ENCODE measurements around the gene PDE1C.

The PDE1C gene

GRCh38 chr7:31783221-31783620 lies 287.0 kb downstream of the PDE1C start:
- no peaks in the 10 kb centered on the region for H3K4me1 ChIP-seq (ENCODE audit: control insufficient read depth, insufficient read depth, low read length)
- no peak overlapping the region for H3K4me3 ChIP-seq (ENCODE audit: low read depth, low read length)
- peaks cover 31% of the 10 kb centered on the region for H3K27me3 ChIP-seq (ENCODE audit: control insufficient read depth, insufficient read depth, low read length)
- no peaks in the 10 kb centered on the region for H3K9me3 ChIP-seq (ENCODE audit: control insufficient read depth, insufficient read depth, low read length)
- H3K9ac ChIP-seq (ENCODE audit: low read depth, low read length): no peak overlapping the region
- H3K36me3 ChIP-seq (ENCODE audit: control insufficient read depth, insufficient read depth, low read length): no peaks in the 10 kb centered on the region

- H3K27me3 ChIP-seq (ENCODE audit: control insufficient read depth, insufficient read depth, low read length): peaks cover 38% of the 10 kb centered on the region
- no peaks in the 10 kb centered on the region for H3K4me1 ChIP-seq (ENCODE audit: control insufficient read depth, insufficient read depth, low read length)
- H3K9ac ChIP-seq (ENCODE audit: low read depth, low read length): no peak overlapping the region
- H3K4me3 ChIP-seq (ENCODE audit: low read depth, low read length): no peak overlapping the region
- H3K9me3 ChIP-seq (ENCODE audit: control insufficient read depth, insufficient read depth, low read length): no peaks in the 10 kb centered on the region
- no peaks in the 10 kb centered on the region for H3K36me3 ChIP-seq (ENCODE audit: control insufficient read depth, insufficient read depth, low read length)
Observed at GRCh38 chr7:31782411-31782991, 287.7 kb downstream of the PDE1C start.

- Histone ChIP-seq H3K4me3 (ENCODE audit: low read depth, low read length) (no peak overlapping the region), H3K9me3 (ENCODE audit: control insufficient read depth, insufficient read depth, low read length) (no peaks in the 10 kb centered on the region), H3K4me1 (ENCODE audit: control insufficient read depth, insufficient read depth, low read length) (no peaks in the 10 kb centered on the region), H3K27me3 (ENCODE audit: control insufficient read depth, insufficient read depth, low read length) (peaks cover 71% of the 10 kb centered on the region), H3K36me3 (ENCODE audit: control insufficient read depth, insufficient read depth, low read length) (no peaks in the 10 kb centered on the region), H3K9ac (ENCODE audit: low read depth, low read length) (no peak overlapping the region)
Observed at GRCh38 chr7:31778296-31778695, 291.9 kb downstream of the PDE1C start.

DNA sequence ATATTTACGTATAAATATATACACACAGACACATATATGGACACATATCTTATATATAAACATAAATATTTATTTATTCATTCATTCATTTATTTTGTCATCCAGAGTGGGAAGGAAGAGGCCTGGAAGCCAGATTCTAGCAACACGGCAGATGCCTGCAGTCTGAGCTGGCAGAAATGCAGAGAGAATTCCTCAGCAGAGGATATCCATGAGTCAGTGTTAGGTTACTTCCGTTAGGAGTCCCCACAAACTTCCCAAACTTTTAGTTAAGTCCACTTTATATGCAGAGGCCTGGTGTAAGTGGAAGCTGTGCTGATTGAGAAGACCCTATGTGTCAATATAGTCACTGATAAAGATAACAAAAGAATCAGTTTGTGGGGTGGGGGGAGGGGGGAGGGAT lies 293.6 kb downstream of the PDE1C start:
- no peak overlapping the region for H3K9ac ChIP-seq (ENCODE audit: low read depth, low read length)
- H3K36me3 ChIP-seq (ENCODE audit: control insufficient read depth, insufficient read depth, low read length): no peaks in the 10 kb centered on the region
- H3K9me3 ChIP-seq (ENCODE audit: control insufficient read depth, insufficient read depth, low read length): no peaks in the 10 kb centered on the region
- no peak overlapping the region for H3K4me3 ChIP-seq (ENCODE audit: low read depth, low read length)
- peaks cover 86% of the 10 kb centered on the region for H3K27me3 ChIP-seq (ENCODE audit: control insufficient read depth, insufficient read depth, low read length)
- no peaks in the 10 kb centered on the region for H3K4me1 ChIP-seq (ENCODE audit: control insufficient read depth, insufficient read depth, low read length)

- no peaks in the 10 kb centered on the region for H3K9me3 ChIP-seq (ENCODE audit: control insufficient read depth, insufficient read depth, low read length)
- H3K4me3 ChIP-seq (ENCODE audit: low read depth, low read length): no peak overlapping the region
- no peak overlapping the region for H3K9ac ChIP-seq (ENCODE audit: low read depth, low read length)
- H3K4me1 ChIP-seq (ENCODE audit: control insufficient read depth, insufficient read depth, low read length): no peaks in the 10 kb centered on the region
- H3K27me3 ChIP-seq (ENCODE audit: control insufficient read depth, insufficient read depth, low read length): peaks cover 90% of the 10 kb centered on the region
- no peaks in the 10 kb centered on the region for H3K36me3 ChIP-seq (ENCODE audit: control insufficient read depth, insufficient read depth, low read length)
Observed at GRCh38 chr7:31775556-31775955, 294.7 kb downstream of the PDE1C start.

GRCh38 chr7:31772211-31772610 lies 298.0 kb downstream of the PDE1C start:
- peaks cover 88% of the 10 kb centered on the region for H3K27me3 ChIP-seq (ENCODE audit: control insufficient read depth, insufficient read depth, low read length)

DNA sequence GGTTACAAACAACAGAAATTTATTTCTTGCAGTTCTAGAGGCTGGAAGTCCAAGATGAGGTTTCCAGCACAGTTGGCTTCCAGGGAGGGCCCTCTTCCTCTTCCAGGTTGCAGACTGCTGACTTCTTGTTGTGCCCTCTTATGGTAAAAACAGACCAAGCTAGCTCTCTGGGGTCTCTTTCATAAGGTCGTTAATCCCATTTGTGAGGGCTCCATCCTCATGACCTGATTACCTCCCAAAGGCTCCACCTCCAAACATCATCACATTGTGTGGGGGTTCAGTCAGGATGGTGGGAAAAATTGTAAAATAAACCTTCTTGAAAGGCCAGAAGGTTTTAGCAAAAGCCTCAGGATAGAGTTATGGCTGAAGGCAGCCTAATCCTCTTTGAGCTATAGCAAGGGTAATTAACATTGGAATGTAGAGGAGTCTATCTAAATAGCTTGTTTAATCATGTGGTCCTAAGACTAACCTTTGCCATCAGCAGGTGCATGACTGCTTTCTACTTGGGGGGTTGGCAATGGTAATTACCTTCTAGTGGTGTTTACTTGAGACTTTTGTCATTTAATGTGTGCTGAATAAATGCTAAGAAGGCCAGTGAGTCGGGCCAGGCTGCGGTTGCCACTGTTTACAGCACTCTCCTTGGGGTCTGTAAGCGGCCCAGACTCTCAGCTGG lies 302.4 kb downstream of the PDE1C start:
- Histone ChIP-seq H3K4me1 (ENCODE audit: control insufficient read depth, insufficient read depth, low read length) (peaks cover 10% of the 10 kb centered on the region), H3K27me3 (ENCODE audit: control insufficient read depth, insufficient read depth, low read length) (peaks cover 95% of the 10 kb centered on the region), H3K9me3 (ENCODE audit: control insufficient read depth, insufficient read depth, low read length) (no peaks in the 10 kb centered on the region), H3K4me3 (ENCODE audit: low read depth, low read length) (no peak overlapping the region), H3K36me3 (ENCODE audit: control insufficient read depth, insufficient read depth, low read length) (no peaks in the 10 kb centered on the region), H3K9ac (ENCODE audit: low read depth, low read length) (no peak overlapping the region)

More at GRCh38 chr7:31772211-31772610, 298.0 kb downstream of the PDE1C start:
- H3K4me3 ChIP-seq (ENCODE audit: low read depth, low read length): no peak overlapping the region
- no peak overlapping the region for H3K9ac ChIP-seq (ENCODE audit: low read depth, low read length)
- no peaks in the 10 kb centered on the region for H3K9me3 ChIP-seq (ENCODE audit: control insufficient read depth, insufficient read depth, low read length)
- H3K4me1 ChIP-seq (ENCODE audit: control insufficient read depth, insufficient read depth, low read length): peaks cover 8% of the 10 kb centered on the region
- H3K36me3 ChIP-seq (ENCODE audit: control insufficient read depth, insufficient read depth, low read length): no peaks in the 10 kb centered on the region

DNA sequence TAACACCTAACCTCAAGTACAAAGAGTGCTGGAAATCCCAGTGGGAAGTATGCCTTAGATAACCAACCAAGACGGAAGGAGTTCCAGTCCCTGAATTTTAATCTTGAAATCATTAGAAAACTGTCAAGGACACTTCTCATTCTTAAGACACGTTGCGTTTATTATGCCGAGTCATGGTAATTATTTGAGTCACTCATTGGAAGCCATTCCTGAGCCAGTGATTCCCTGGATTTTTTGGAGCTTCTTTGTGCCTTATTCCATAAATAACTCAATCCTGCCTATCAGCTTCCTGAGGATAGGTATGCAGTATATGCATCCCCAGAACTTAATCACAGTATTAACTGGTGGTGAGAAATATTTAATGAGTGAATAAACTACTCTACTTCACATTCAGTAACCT lies 305.7 kb downstream of the PDE1C start:
- H3K9me3 ChIP-seq (ENCODE audit: control insufficient read depth, insufficient read depth, low read length): no peaks in the 10 kb centered on the region
- no peak overlapping the region for H3K4me3 ChIP-seq (ENCODE audit: low read depth, low read length)
- peaks cover 10% of the 10 kb centered on the region for H3K4me1 ChIP-seq (ENCODE audit: control insufficient read depth, insufficient read depth, low read length)
- H3K27me3 ChIP-seq (ENCODE audit: control insufficient read depth, insufficient read depth, low read length): peaks cover 95% of the 10 kb centered on the region
- H3K9ac ChIP-seq (ENCODE audit: low read depth, low read length): no peak overlapping the region
- no peaks in the 10 kb centered on the region for H3K36me3 ChIP-seq (ENCODE audit: control insufficient read depth, insufficient read depth, low read length)

- H3K9me3 ChIP-seq (ENCODE audit: control insufficient read depth, insufficient read depth, low read length): no peaks in the 10 kb centered on the region
- no peaks in the 10 kb centered on the region for H3K36me3 ChIP-seq (ENCODE audit: control insufficient read depth, insufficient read depth, low read length)
- no peak overlapping the region for H3K4me3 ChIP-seq (ENCODE audit: low read depth, low read length)
- H3K27me3 ChIP-seq (ENCODE audit: control insufficient read depth, insufficient read depth, low read length): peaks cover 95% of the 10 kb centered on the region
- H3K4me1 ChIP-seq (ENCODE audit: control insufficient read depth, insufficient read depth, low read length): peaks cover 10% of the 10 kb centered on the region
- no peak overlapping the region for H3K9ac ChIP-seq (ENCODE audit: low read depth, low read length)
Observed at GRCh38 chr7:31763548-31763947, 306.7 kb downstream of the PDE1C start.

GRCh38 chr7:31761646-31762045 lies 308.6 kb downstream of the PDE1C start:
- Histone ChIP-seq H3K9me3 (ENCODE audit: control insufficient read depth, insufficient read depth, low read length) (no peaks in the 10 kb centered on the region), H3K4me3 (ENCODE audit: low read depth, low read length) (no peak overlapping the region), H3K36me3 (ENCODE audit: control insufficient read depth, insufficient read depth, low read length) (no peaks in the 10 kb centered on the region), H3K4me1 (ENCODE audit: control insufficient read depth, insufficient read depth, low read length) (no peaks in the 10 kb centered on the region), H3K27me3 (ENCODE audit: control insufficient read depth, insufficient read depth, low read length) (peaks cover 86% of the 10 kb centered on the region), H3K9ac (ENCODE audit: low read depth, low read length) (no peak overlapping the region)

DNA sequence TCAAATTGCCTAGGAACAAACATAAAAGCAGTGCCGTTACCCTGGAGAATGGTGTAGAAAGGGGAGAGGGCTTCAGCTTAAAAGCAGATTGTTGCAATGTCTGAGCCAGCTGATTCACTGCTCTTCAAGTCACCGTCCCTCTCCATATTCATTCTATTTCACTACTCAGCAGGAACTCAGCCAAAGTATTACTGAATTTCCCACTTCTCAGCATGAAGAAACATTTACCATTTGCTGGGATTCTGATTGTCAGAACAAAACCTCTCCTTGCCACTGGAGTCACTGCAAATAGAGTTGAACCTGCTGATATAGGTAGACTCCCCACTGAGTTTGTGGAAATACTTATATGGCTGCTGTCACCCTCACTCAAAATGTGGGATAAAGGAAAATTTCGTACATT lies 311.5 kb downstream of the PDE1C start:
- H3K36me3 ChIP-seq (ENCODE audit: control insufficient read depth, insufficient read depth, low read length): no peaks in the 10 kb centered on the region
- no peaks in the 10 kb centered on the region for H3K4me1 ChIP-seq (ENCODE audit: control insufficient read depth, insufficient read depth, low read length)
- no peak overlapping the region for H3K9ac ChIP-seq (ENCODE audit: low read depth, low read length)
- no peaks in the 10 kb centered on the region for H3K9me3 ChIP-seq (ENCODE audit: control insufficient read depth, insufficient read depth, low read length)
- peaks cover 61% of the 10 kb centered on the region for H3K27me3 ChIP-seq (ENCODE audit: control insufficient read depth, insufficient read depth, low read length)
- H3K4me3 ChIP-seq (ENCODE audit: low read depth, low read length): no peak overlapping the region

- no peak overlapping the region for H3K9ac ChIP-seq (ENCODE audit: low read depth, low read length)
- peaks cover 27% of the 10 kb centered on the region for H3K27me3 ChIP-seq (ENCODE audit: control insufficient read depth, insufficient read depth, low read length)
- H3K4me3 ChIP-seq (ENCODE audit: low read depth, low read length): no peak overlapping the region
- no peaks in the 10 kb centered on the region for H3K4me1 ChIP-seq (ENCODE audit: control insufficient read depth, insufficient read depth, low read length)
- no peaks in the 10 kb centered on the region for H3K9me3 ChIP-seq (ENCODE audit: control insufficient read depth, insufficient read depth, low read length)
- no peaks in the 10 kb centered on the region for H3K36me3 ChIP-seq (ENCODE audit: control insufficient read depth, insufficient read depth, low read length)
Observed at GRCh38 chr7:31751726-31752125, 318.5 kb downstream of the PDE1C start.

Measured in iPS-15b (cell line).